Measurements from ENCODE around the gene SETD1A. TPM values are rescaled to one million over a fixed set of nuclear protein-coding genes. Genes with fewer than 3 reads are reported as not detected.

Gene SETD1A
- total RNA-seq, 2 experiments from 2014 or later: 40.1 to 41.2 TPM

GRCh38 chr16:30998852-30999761 is 41.6 kb downstream of the SETD1A start:
- H3K4me1 Mint-ChIP-seq (ENCODE audit: low read depth): peaks cover 3% of the 10 kb centered on the region
- no peak overlapping the region for H3K27ac ChIP-seq (ENCODE audit: low read depth in 1 of 2, low read length in 2 of 2)
- intact Hi-C loops (cut with DNase I, micrococcal nuclease): no loop called here
- H3K4me1 ChIP-seq (ENCODE audit: insufficient read depth, low read length): peaks cover 13% of the 10 kb centered on the region
- no peaks in the 10 kb centered on the region for H3K36me3 Mint-ChIP-seq (ENCODE audit: low read depth)
- no peak overlapping the region for H3K4me3 Mint-ChIP-seq
- CTCF ChIA-PET: interaction anchor here (1.0 to 1.1 kb wide), 3 partner anchors 14 to 185 kb away, joined by 3 read pairs; no protein-coding TSS in a partner anchor
- H3K9me3 ChIP-seq (ENCODE audit: control insufficient read depth in 1 of 2, insufficient read depth in 1 of 2, low read length in 2 of 2): no peaks in the 10 kb centered on the region
- DNase-seq (no peak), ATAC-seq (ENCODE audit: poor library complexity) (no peak)
- POLR2A ChIA-PET: interaction anchor here (0.8 to 1.2 kb wide), 4 partner anchors 74 to 143 kb away, joined by 3 to 4 read pairs (median 3); partner anchors contain the start of genes KAT8 and ZNF668
- no peak overlapping the region for H3K27ac Mint-ChIP-seq
- no peak overlapping the region for H3K4me3 ChIP-seq (ENCODE audit: low read length)
- H3K36me3 ChIP-seq (ENCODE audit: insufficient read depth, low read length): no peaks in the 10 kb centered on the region
- H3K27me3 Mint-ChIP-seq: no peaks in the 10 kb centered on the region
- H3K27me3 ChIP-seq (ENCODE audit: control insufficient read depth in 1 of 2, insufficient read depth in 2 of 2, low read length in 2 of 2): no peaks in the 10 kb centered on the region
- TF ChIP-seq CTCF (IDR thresholded peaks at IDR 0.05): no peak
- H3K9me3 Mint-ChIP-seq: no peaks in the 10 kb centered on the region

- H3K36me3 ChIP-seq (ENCODE audit: insufficient read depth, low read length): no peaks in the 10 kb centered on the region
- no peak overlapping the region for H3K4me3 Mint-ChIP-seq
- H3K36me3 Mint-ChIP-seq (ENCODE audit: low read depth): no peaks in the 10 kb centered on the region
- CTCF ChIA-PET: no interaction called here
- H3K27ac ChIP-seq (ENCODE audit: low read depth in 1 of 2, low read length in 2 of 2): no peak overlapping the region
- H3K27me3 Mint-ChIP-seq: no peaks in the 10 kb centered on the region
- DNase-seq (no peak), ATAC-seq (ENCODE audit: poor library complexity) (no peak)
- no peaks in the 10 kb centered on the region for H3K9me3 ChIP-seq (ENCODE audit: control insufficient read depth in 1 of 2, insufficient read depth in 1 of 2, low read length in 2 of 2)
- peaks cover 13% of the 10 kb centered on the region for H3K4me1 ChIP-seq (ENCODE audit: insufficient read depth, low read length)
- peaks cover 3% of the 10 kb centered on the region for H3K4me1 Mint-ChIP-seq (ENCODE audit: low read depth)
- no peaks in the 10 kb centered on the region for H3K9me3 Mint-ChIP-seq
- no peaks in the 10 kb centered on the region for H3K27me3 ChIP-seq (ENCODE audit: control insufficient read depth in 1 of 2, insufficient read depth in 2 of 2, low read length in 2 of 2)
- intact Hi-C loops (cut with DNase I, micrococcal nuclease): no loop called here
- no peak overlapping the region for H3K4me3 ChIP-seq (ENCODE audit: low read length)
- TF ChIP-seq CTCF (IDR thresholded peaks at IDR 0.05): no peak
- POLR2A ChIA-PET: no interaction called here
- no peak overlapping the region for H3K27ac Mint-ChIP-seq
These were observed 43.3 kb downstream of the SETD1A start for GRCh38 chr16:31000671-31001382.

- Mint-ChIP-seq H3K4me3 (no peak overlapping the region), H3K4me1 (ENCODE audit: low read depth) (peaks cover 3% of the 10 kb centered on the region), H3K27me3 (no peaks in the 10 kb centered on the region), H3K27ac (no peak overlapping the region), H3K9me3 (no peaks in the 10 kb centered on the region), H3K36me3 (ENCODE audit: low read depth) (no peaks in the 10 kb centered on the region)
- TF ChIP-seq CTCF (IDR thresholded peaks at IDR 0.05): no peak
- no peak for ATAC-seq (ENCODE audit: poor library complexity)
- ChIA-PET CTCF (no interaction called here), POLR2A (no interaction called here)
- Histone ChIP-seq H3K4me3 (ENCODE audit: low read length) (no peak overlapping the region), H3K9me3 (ENCODE audit: control insufficient read depth in 1 of 2, insufficient read depth in 1 of 2, low read length in 2 of 2) (no peaks in the 10 kb centered on the region), H3K27me3 (ENCODE audit: control insufficient read depth in 1 of 2, insufficient read depth in 2 of 2, low read length in 2 of 2) (no peaks in the 10 kb centered on the region), H3K4me1 (ENCODE audit: insufficient read depth, low read length) (peaks cover 10% of the 10 kb centered on the region), H3K36me3 (ENCODE audit: insufficient read depth, low read length) (no peaks in the 10 kb centered on the region), H3K27ac (ENCODE audit: low read depth in 1 of 2, low read length in 2 of 2) (no peak overlapping the region)
- DNase-seq: no peak
- intact Hi-C loops (cut with DNase I, micrococcal nuclease): no loop called here
These were observed 44.1 kb downstream of the SETD1A start for GRCh38 chr16:31001507-31002249.

Measured in CD4-positive, alpha-beta T cell (primary cell).